Measurements from ENCODE around the gene NID1. TPM values are rescaled to one million over a fixed set of nuclear protein-coding genes. Genes with fewer than 3 reads are reported as not detected.

NID1 gene
- total and polyA plus RNA-seq, 2 donors (not counting 3 experiments of a cell fraction or from before 2014, with no cell fraction given): 87.0 to 109 TPM

DNA sequence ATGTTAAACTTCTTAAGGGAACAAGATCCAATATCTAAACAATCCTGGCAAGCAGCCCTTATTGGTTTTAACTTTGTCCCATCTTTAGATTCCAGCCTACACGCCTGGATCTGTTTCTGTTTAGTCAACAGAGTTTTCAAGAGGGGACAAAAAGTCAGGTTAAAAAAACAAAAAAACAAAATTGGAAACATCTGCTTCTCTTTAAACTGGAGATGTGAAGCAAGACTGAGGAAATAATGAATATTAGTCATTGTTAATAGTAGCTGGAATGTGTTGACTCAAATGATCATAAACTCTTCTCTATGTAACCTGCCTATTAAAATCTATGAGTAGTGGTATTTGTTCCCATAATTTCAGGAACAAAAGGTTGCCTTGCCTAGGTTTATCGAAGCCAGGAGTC is 55.0 kb downstream of the NID1 start:
- Histone ChIP-seq H3K79me2 (ENCODE audit: control insufficient read depth, insufficient read depth, low read length) (no peaks in the 10 kb centered on the region), H3K27ac (ENCODE audit: insufficient read depth, low read depth, low read length) (peak overlapping the region; percentile 70), H3K4me1 (ENCODE audit: control insufficient read depth, extremely low read depth, insufficient read depth, low read length) (peaks cover 18% of the 10 kb centered on the region), H3K36me3 (ENCODE audit: control insufficient read depth in 2 of 2, extremely low read depth in 1 of 2, insufficient read depth in 2 of 2, low read length in 2 of 2) (peaks cover 0 to 12% of the 10 kb centered on the region in 2 experiments), H3K9me3 (replicated peaks; ENCODE audit: control insufficient read depth, insufficient read depth, low read length) (no peaks in the 10 kb centered on the region), H4K20me1 (replicated peaks; ENCODE audit: control insufficient read depth, extremely low read depth, insufficient read depth, low read length) (no peaks in the 10 kb centered on the region), H3K4me2 (ENCODE audit: insufficient read depth, low read length) (peak overlapping the region; percentile 56), H3K27me3 (ENCODE audit: control insufficient read depth in 2 of 2, insufficient read depth in 2 of 2, low read length in 2 of 2) (no peaks in the 10 kb centered on the region), H3K9me1 (replicated peaks; ENCODE audit: control insufficient read depth, extremely low read depth, insufficient read depth, low read length) (no peaks in the 10 kb centered on the region), H2AFZ (ENCODE audit: low read depth, low read length) (no peak overlapping the region), H3K9ac (replicated peaks; ENCODE audit: extremely low read depth, insufficient read depth, low read length) (peak overlapping the region; percentile 41), H3K4me3 (replicated peaks in 1 of 3; ENCODE audit: insufficient read depth in 1 of 3, low read depth in 1 of 3, low read length in 3 of 3) (no peak overlapping the region)
- DNase-seq (ENCODE audit: low read depth, low spot score) (peak; percentile 87), FAIRE-seq (peak; percentile 94)
- POLR2A ChIA-PET: interaction anchor here (0.7 kb wide), 1 partner anchor 121 kb away, joined by 6 read pairs; no protein-coding TSS in a partner anchor
- CTCF ChIA-PET: interaction anchor here (1.0 to 1.7 kb wide), 2 partner anchors 8 to 38 kb away, joined by 3 to 6 read pairs; no protein-coding TSS in a partner anchor
- BruUV-seq (replicated peaks): no TSS peak
- TF ChIP-seq, protein P1, sequence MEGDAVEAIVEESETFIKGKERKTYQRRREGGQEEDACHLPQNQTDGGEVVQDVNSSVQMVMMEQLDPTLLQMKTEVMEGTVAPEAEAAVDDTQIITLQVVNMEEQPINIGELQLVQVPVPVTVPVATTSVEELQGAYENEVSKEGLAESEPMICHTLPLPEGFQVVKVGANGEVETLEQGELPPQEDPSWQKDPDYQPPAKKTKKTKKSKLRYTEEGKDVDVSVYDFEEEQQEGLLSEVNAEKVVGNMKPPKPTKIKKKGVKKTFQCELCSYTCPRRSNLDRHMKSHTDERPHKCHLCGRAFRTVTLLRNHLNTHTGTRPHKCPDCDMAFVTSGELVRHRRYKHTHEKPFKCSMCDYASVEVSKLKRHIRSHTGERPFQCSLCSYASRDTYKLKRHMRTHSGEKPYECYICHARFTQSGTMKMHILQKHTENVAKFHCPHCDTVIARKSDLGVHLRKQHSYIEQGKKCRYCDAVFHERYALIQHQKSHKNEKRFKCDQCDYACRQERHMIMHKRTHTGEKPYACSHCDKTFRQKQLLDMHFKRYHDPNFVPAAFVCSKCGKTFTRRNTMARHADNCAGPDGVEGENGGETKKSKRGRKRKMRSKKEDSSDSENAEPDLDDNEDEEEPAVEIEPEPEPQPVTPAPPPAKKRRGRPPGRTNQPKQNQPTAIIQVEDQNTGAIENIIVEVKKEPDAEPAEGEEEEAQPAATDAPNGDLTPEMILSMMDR (IDR thresholded peaks at IDR 0.05; ENCODE audit: extremely low read depth in 1 of 2, insufficient read depth in 1 of 2, low read depth in 1 of 2, low read length in 2 of 2): no peak
- peak; percentile 65 for TF ChIP-seq JUN (IDR thresholded peaks at IDR 0.05; ENCODE audit: borderline replicate concordance, insufficient read depth, insufficient read length, low read depth)
- intact Hi-C loops (cut with micrococcal nuclease) (loop anchor here (1.0 to 10.0 kb wide), 3 partner anchors 11 to 685 kb away; partner anchors contain the start of genes ARID4B and GGPS1), dilution Hi-C loops (cut with MboI; ENCODE audit: extremely low pct_ligation_motif_present, low sequenced_read_pairs) (no loop called here)

DNA sequence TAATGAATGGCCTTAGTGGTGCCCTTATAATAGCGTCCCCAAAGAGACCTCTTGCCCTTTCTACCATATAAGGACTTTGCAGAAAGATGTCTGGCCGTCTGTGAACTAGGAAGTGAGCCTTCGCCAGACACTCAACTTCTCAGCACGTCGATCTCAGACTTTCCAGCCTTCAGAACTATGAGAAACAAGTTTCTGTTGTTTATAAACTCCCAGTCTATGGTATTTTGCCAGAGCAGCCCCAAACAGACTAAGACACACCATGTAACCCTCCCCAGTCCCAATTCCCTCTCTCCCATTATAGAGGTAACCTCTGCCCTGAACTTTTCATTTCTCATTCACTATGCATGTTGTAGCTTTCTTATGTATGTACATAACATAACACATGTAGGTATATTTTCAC is 55.7 kb downstream of the NID1 start:
- dilution Hi-C loops (cut with MboI; ENCODE audit: extremely low pct_ligation_motif_present, low sequenced_read_pairs): no loop called here
- Histone ChIP-seq H3K9ac (replicated peaks; ENCODE audit: extremely low read depth, insufficient read depth, low read length) (peak overlapping the region; percentile 41), H3K36me3 (ENCODE audit: control insufficient read depth in 2 of 2, extremely low read depth in 1 of 2, insufficient read depth in 2 of 2, low read length in 2 of 2) (peaks cover 0 to 9% of the 10 kb centered on the region in 2 experiments), H3K4me1 (ENCODE audit: control insufficient read depth, extremely low read depth, insufficient read depth, low read length) (peaks cover 18% of the 10 kb centered on the region), H3K27me3 (ENCODE audit: control insufficient read depth in 2 of 2, insufficient read depth in 2 of 2, low read length in 2 of 2) (no peaks in the 10 kb centered on the region), H3K79me2 (ENCODE audit: control insufficient read depth, insufficient read depth, low read length) (no peaks in the 10 kb centered on the region), H2AFZ (ENCODE audit: low read depth, low read length) (no peak overlapping the region), H3K9me1 (replicated peaks; ENCODE audit: control insufficient read depth, extremely low read depth, insufficient read depth, low read length) (no peaks in the 10 kb centered on the region), H4K20me1 (replicated peaks; ENCODE audit: control insufficient read depth, extremely low read depth, insufficient read depth, low read length) (no peaks in the 10 kb centered on the region), H3K4me3 (replicated peaks in 1 of 3; ENCODE audit: insufficient read depth in 1 of 3, low read depth in 1 of 3, low read length in 3 of 3) (no peak overlapping the region), H3K27ac (ENCODE audit: insufficient read depth, low read depth, low read length) (peak overlapping the region; percentile 70), H3K9me3 (replicated peaks; ENCODE audit: control insufficient read depth, insufficient read depth, low read length) (no peaks in the 10 kb centered on the region), H3K4me2 (ENCODE audit: insufficient read depth, low read length) (peak overlapping the region; percentile 56)
- POLR2A ChIA-PET: no interaction called here
- no peak for FAIRE-seq
- no peak for TF ChIP-seq JUN (IDR thresholded peaks at IDR 0.05; ENCODE audit: borderline replicate concordance, insufficient read depth, insufficient read length, low read depth)
- TF ChIP-seq, protein P1 (IDR thresholded peaks at IDR 0.05; ENCODE audit: extremely low read depth in 1 of 2, insufficient read depth in 1 of 2, low read depth in 1 of 2, low read length in 2 of 2): no peak
- no peak for TF ChIP-seq MYC (IDR thresholded peaks at IDR 0.05; ENCODE audit: low read depth, low read length)
- TF ChIP-seq GATA2 (IDR thresholded peaks at IDR 0.05; ENCODE audit: insufficient read depth, insufficient read length, low read depth, low read length): no peak
- no peak for TF ChIP-seq FOS (IDR thresholded peaks at IDR 0.05; ENCODE audit: borderline replicate concordance, insufficient read depth, low read length)
- no peak for TF ChIP-seq POLR2A (IDR thresholded peaks at IDR 0.05; ENCODE audit: low read depth, low read length)
- no peak for TF ChIP-seq EZH2 (IDR thresholded peaks at IDR 0.05; ENCODE audit: borderline replicate concordance, low read depth, low read length, severe bottlenecking)
- TF ChIP-seq POLR2AphosphoS5 (IDR thresholded peaks at IDR 0.05; ENCODE audit: insufficient read depth, low read depth, low read length): no peak
- TF ChIP-seq, protein P2, sequence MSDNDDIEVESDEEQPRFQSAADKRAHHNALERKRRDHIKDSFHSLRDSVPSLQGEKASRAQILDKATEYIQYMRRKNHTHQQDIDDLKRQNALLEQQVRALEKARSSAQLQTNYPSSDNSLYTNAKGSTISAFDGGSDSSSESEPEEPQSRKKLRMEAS (IDR thresholded peaks at IDR 0.05; ENCODE audit: insufficient read depth, insufficient read length): no peak
- DNase-seq (ENCODE audit: low read depth, low spot score): peak; percentile 23
- CTCF ChIA-PET: no interaction called here
- BruUV-seq (replicated peaks): no TSS peak
- intact Hi-C loops (cut with micrococcal nuclease): loop anchor here (10.0 kb wide), 1 partner anchor 684 kb away; the partner anchor contains the start of genes ARID4B and GGPS1

All from endothelial cell of umbilical vein (primary cell).